Loucy (cell line): ENCODE measurements around the gene PIGN.

Experiments
- EZH2phosphoT487 ChIP-seq: fragments of 200-600 bp; IDR thresholded peaks from 2 replicates; pipeline ENCODE4 v1.6.1; 2018; ENCODE audit warnings: antibody characterized with exemption, mild to moderate bottlenecking, moderate library complexity, borderline replicate concordance
- TF ChIP-seq, protein P1 (sequence below): fragments of 200-600 bp; sonication (generic); conservative IDR thresholded peaks from 2 replicates; pipeline ENCODE4 v1.5.1; 2014; ENCODE audit warnings: mild to moderate bottlenecking, antibody characterized with exemption, low read length

DNA sequence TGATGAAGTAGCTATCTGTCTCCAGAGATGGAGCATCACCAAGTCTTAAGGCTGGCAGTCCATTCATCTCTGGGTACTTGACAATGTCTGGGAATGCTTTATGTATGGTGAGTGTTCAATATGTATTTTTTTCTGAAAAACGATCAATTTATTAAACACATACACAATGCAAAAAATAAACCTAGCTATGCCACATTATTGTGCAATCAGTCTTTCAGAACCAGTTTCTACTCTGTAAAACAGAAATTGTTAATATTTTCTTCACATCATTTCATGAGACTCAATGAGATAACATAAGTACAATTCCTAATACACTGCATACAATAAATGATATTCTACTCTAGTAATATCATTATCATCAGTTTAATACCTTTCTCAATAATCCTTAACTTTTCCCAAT lies 122.5 kb downstream of the PIGN start:
- TF ChIP-seq, protein P1, sequence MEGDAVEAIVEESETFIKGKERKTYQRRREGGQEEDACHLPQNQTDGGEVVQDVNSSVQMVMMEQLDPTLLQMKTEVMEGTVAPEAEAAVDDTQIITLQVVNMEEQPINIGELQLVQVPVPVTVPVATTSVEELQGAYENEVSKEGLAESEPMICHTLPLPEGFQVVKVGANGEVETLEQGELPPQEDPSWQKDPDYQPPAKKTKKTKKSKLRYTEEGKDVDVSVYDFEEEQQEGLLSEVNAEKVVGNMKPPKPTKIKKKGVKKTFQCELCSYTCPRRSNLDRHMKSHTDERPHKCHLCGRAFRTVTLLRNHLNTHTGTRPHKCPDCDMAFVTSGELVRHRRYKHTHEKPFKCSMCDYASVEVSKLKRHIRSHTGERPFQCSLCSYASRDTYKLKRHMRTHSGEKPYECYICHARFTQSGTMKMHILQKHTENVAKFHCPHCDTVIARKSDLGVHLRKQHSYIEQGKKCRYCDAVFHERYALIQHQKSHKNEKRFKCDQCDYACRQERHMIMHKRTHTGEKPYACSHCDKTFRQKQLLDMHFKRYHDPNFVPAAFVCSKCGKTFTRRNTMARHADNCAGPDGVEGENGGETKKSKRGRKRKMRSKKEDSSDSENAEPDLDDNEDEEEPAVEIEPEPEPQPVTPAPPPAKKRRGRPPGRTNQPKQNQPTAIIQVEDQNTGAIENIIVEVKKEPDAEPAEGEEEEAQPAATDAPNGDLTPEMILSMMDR: no peak
- no peak for TF ChIP-seq EZH2phosphoT487
